B cell (primary cell): ENCODE results near the gene SPATA31D4. TPM values are rescaled to one million over a fixed set of nuclear protein-coding genes. Genes with fewer than 3 reads are reported as not detected.

Experiments
- ATAC-seq: fragments of 200-7000 bp; cut with Tn5 transposase; one replicate; pipeline ENCODE4 v1.10.0; 2021; ENCODE audit warnings: low read depth, mild to moderate bottlenecking, moderate number of reproducible peaks, moderate library complexity
- CTCF ChIA-PET: fragments of 350-600 bp; sonication (Branson Sonifier 250); formaldehyde crosslinking; loops from one replicate; lab custom pipeline; 2021; ENCODE audit warnings: antibody characterized with exemption, inconsistent platforms; lab: Charles Lee
- POLR2A ChIA-PET: fragments of 350-600 bp; sonication (Branson Sonifier 250); formaldehyde crosslinking; loops from one replicate; lab custom pipeline; 2021; ENCODE audit warnings: antibody characterized with exemption; lab: Charles Lee
- DNase-seq: peaks from one replicate; pipeline ENCODE4 v3.0.0; 2013
- H2AFZ ChIP-seq: 2 replicates; pipeline ENCODE4 v1.6.1; 2012; ENCODE audit warnings: mild to moderate bottlenecking, low read depth, low read length; ENCODE audit not compliant: insufficient read depth, poor library complexity, severe bottlenecking
- H3K27ac ChIP-seq, 2 donors: 1 replicate in 1 of 2; 2 replicates in 1 of 2; pipeline ENCODE4 v1.5.1; 2012 to 2013; ENCODE audit warnings: low read length in 2 of 2, mild to moderate bottlenecking in 2 of 2, moderate library complexity in 1 of 2
- H3K27me3 ChIP-seq, 4 experiments: fragments of 200-600 bp in 1 of 4; sonication (generic) in 1 of 4; replicated peaks in 1 of 4; 1 replicate in 2 of 4; 2 replicates in 2 of 4; pipeline versions ENCODE4 v1.6.1 to v1.7.0; 2013 to 2016; ENCODE audit warnings: low read length in 3 of 4, mild to moderate bottlenecking in 2 of 4, mixed read lengths in 1 of 4, moderate library complexity in 1 of 4; ENCODE audit not compliant: insufficient read depth in 4 of 4, control insufficient read depth in 3 of 4; ENCODE audit errors: control extremely low read depth in 1 of 4
- H3K36me3 ChIP-seq, 2 experiments: replicated peaks in 1 of 2; 1 replicate in 1 of 2; 2 replicates in 1 of 2; pipeline versions ENCODE4 v1.6.1 to v1.7.1; 2013; ENCODE audit warnings: low read length in 1 of 2; ENCODE audit not compliant: insufficient read depth in 2 of 2, control insufficient read depth in 1 of 2; ENCODE audit errors: control extremely low read depth in 1 of 2, extremely low read depth in 1 of 2
- H3K4me1 ChIP-seq, 2 donors: fragments of 200-600 bp in 1 of 2; sonication (generic) in 1 of 2; 1 replicate in 1 of 2; 2 replicates in 1 of 2; pipeline versions ENCODE4 v1.5.1 to v1.6.1; 2013 to 2017; ENCODE audit warnings: low read length in 2 of 2; ENCODE audit not compliant: control insufficient read depth in 2 of 2, insufficient read depth in 2 of 2
- H3K4me2 ChIP-seq: replicated peaks from 2 replicates; pipeline ENCODE3; 2012; ENCODE audit warnings: mild to moderate bottlenecking, low read depth, low read length; ENCODE audit not compliant: poor library complexity, severe bottlenecking
- H3K4me3 ChIP-seq, 5 experiments: fragments of 200-600 bp in 1 of 5; sonication (generic) in 1 of 5; 1 replicate in 3 of 5; 2 replicates in 2 of 5; pipeline versions ENCODE4 v1.5.1 to v1.7.0; 2011 to 2016; ENCODE audit warnings: low read length in 4 of 5, mild to moderate bottlenecking in 4 of 5, low read depth in 2 of 5, control low read depth in 1 of 5, moderate library complexity in 1 of 5; ENCODE audit not compliant: insufficient read depth in 1 of 5; ENCODE audit errors: control extremely low read depth in 1 of 5, extremely low read depth in 1 of 5
- H3K79me2 ChIP-seq: fragments of 200-600 bp; sonication (generic); one replicate; pipeline ENCODE4 v1.6.0; 2016; ENCODE audit warnings: low read length; ENCODE audit not compliant: control insufficient read depth, insufficient read depth
- H3K9ac ChIP-seq: fragments of 200-600 bp; sonication (generic); 2 replicates; pipeline ENCODE4 v1.6.1; 2017; ENCODE audit warnings: mild to moderate bottlenecking, low read length, moderate library complexity
- H3K9me3 ChIP-seq, 3 donors: one replicate each; pipeline versions ENCODE4 v1.6.1 to v1.7.1; 2013; ENCODE audit warnings: low read length in 2 of 3; ENCODE audit not compliant: control insufficient read depth in 2 of 3, insufficient read depth in 1 of 3; ENCODE audit errors: control extremely low read depth in 1 of 3
- H4K20me1 ChIP-seq: 2 replicates; pipeline ENCODE4 v1.6.0; 2012; ENCODE audit warnings: mild to moderate bottlenecking, low read length; ENCODE audit not compliant: insufficient read depth, control insufficient read depth, poor library complexity, severe bottlenecking
- H3K27ac Mint-ChIP-seq: one replicate; pipeline ENCODE4 v1.8.0; 2021; ENCODE audit warnings: mixed read lengths
- H3K27me3 Mint-ChIP-seq: one replicate; pipeline ENCODE4 v1.8.0; 2021; ENCODE audit warnings: mixed read lengths
- H3K4me1 Mint-ChIP-seq: one replicate; pipeline ENCODE4 v1.8.0; 2021; ENCODE audit warnings: mixed read lengths
- H3K4me3 Mint-ChIP-seq: one replicate; pipeline ENCODE4 v1.8.0; 2021; ENCODE audit warnings: mixed read lengths
- H3K9me3 Mint-ChIP-seq: one replicate; pipeline ENCODE4 v1.8.0; 2022; ENCODE audit warnings: mixed read lengths; ENCODE audit not compliant: insufficient read depth
- CTCF ChIP-seq: fragments of 200-600 bp; IDR thresholded peaks from one replicate; pipeline ENCODE4 v1.8.0; 2022; ENCODE audit warnings: antibody characterized with exemption, mild to moderate bottlenecking
- EZH2 ChIP-seq: IDR thresholded peaks from 2 replicates; pipeline ENCODE4 v1.6.1; 2012; ENCODE audit warnings: borderline replicate concordance, low read depth, mild to moderate bottlenecking, moderate library complexity, low read length; ENCODE audit not compliant: insufficient read depth, poor library complexity, severe bottlenecking
- WGBS: methylation state at CpG from one replicate; pipeline ENCODE4 v1.1.5; 2013; ENCODE audit warnings: missing lambda C conversion rate; ENCODE audit not compliant: insufficient coverage; 5-methylcytosine and 5-hydroxymethylcytosine counted together
- intact Hi-C: fragments of 100-400 bp; cut with micrococcal nuclease; formaldehyde crosslinking; loops from one replicate; pipeline ENCODE4 v1.10.0; 2022
- polyA plus RNA-seq: library from polyadenylated mRNA; depleted of rRNA; stranded (reverse); fragments of >200 nt; gene quantifications from 2 replicates; pipeline ENCODE4 v1.2.3, GENCODE V29; 2012
- total RNA-seq, 2 donors: library from RNA; stranded (reverse); fragments of 120-200 nt in 1 of 2; gene quantifications; 1 replicate in 1 of 2; 2 replicates in 1 of 2; pipeline versions ENCODE4 v1.2.3 to v1.2.4, GENCODE V29; 2013 to 2022

SPATA31D4 gene
- total and polyA plus RNA-seq, 2 donors (not counting 1 experiment from before 2014, with no cell fraction given): not detected

GRCh38 chr9:81892440-81892839 is 35.8 kb upstream of the SPATA31D4 start:
- intact Hi-C loops: no loop called here
- no CpG with 5 or more reads among the region's 1 CpG for WGBS
- H4K20me1 ChIP-seq: no peaks in the 10 kb centered on the region
- no peaks in the 10 kb centered on the region for H3K79me2 ChIP-seq
- H3K9ac ChIP-seq: no peak overlapping the region
- H3K4me1 ChIP-seq: no peaks in the 10 kb centered on the region
- H3K4me1 Mint-ChIP-seq: no peaks in the 10 kb centered on the region
- TF ChIP-seq EZH2 (no peak), CTCF (no peak)
- H3K9me3 ChIP-seq: peaks cover 0 to 3% (median 0%) of the 10 kb centered on the region in 3 donors
- POLR2A ChIA-PET: no interaction called here
- no peaks in the 10 kb centered on the region for H3K27me3 ChIP-seq
- no peak for DNase-seq
- no peaks in the 10 kb centered on the region for H3K36me3 ChIP-seq
- H3K27me3 Mint-ChIP-seq: peaks cover 3% of the 10 kb centered on the region
- no peak overlapping the region for H3K4me3 Mint-ChIP-seq
- no peak overlapping the region for H2AFZ ChIP-seq
- no peak overlapping the region for H3K4me3 ChIP-seq
- no peak overlapping the region for H3K4me2 ChIP-seq
- no peak overlapping the region for H3K27ac ChIP-seq
- CTCF ChIA-PET: no interaction called here
- H3K27ac Mint-ChIP-seq: no peak overlapping the region
- H3K9me3 Mint-ChIP-seq: peaks cover 2% of the 10 kb centered on the region
- ATAC-seq: no peak

GRCh38 chr9:81893929-81894328 is 34.3 kb upstream of the SPATA31D4 start:
- Histone ChIP-seq H3K9me3 (no peaks in the 10 kb centered on the region), H2AFZ (no peak overlapping the region), H4K20me1 (no peaks in the 10 kb centered on the region), H3K79me2 (no peaks in the 10 kb centered on the region), H3K4me3 (no peak overlapping the region), H3K4me1 (no peaks in the 10 kb centered on the region), H3K27ac (no peak overlapping the region), H3K36me3 (no peaks in the 10 kb centered on the region), H3K9ac (no peak overlapping the region), H3K27me3 (no peaks in the 10 kb centered on the region), H3K4me2 (no peak overlapping the region)
- CTCF ChIA-PET: interaction anchor here (0.7 kb wide), 1 partner anchor 16 kb away, joined by 3 read pairs; no protein-coding TSS in a partner anchor
- no peak overlapping the region for H3K27ac Mint-ChIP-seq
- H3K9me3 Mint-ChIP-seq: peaks cover 2% of the 10 kb centered on the region
- ATAC-seq (no peak), DNase-seq (no peak)
- H3K4me1 Mint-ChIP-seq: no peaks in the 10 kb centered on the region
- no peak overlapping the region for H3K4me3 Mint-ChIP-seq
- WGBS: 100% methylated on average over 1 of the region's 3 CpGs
- H3K27me3 Mint-ChIP-seq: peaks cover 3% of the 10 kb centered on the region
- TF ChIP-seq EZH2: no peak
- TF ChIP-seq CTCF: no peak
- POLR2A ChIA-PET: no interaction called here
- intact Hi-C loops: no loop called here
